GM12878 (cell line): ENCODE results near the gene NFKBIB. TPM values are rescaled to one million over a fixed set of nuclear protein-coding genes. Genes with fewer than 3 reads are reported as not detected.

ENCODE experiments used
- ATAC-seq: fragments of 200-7000 bp; cut with Tn5 transposase; 3 replicates; pipeline ENCODE4 v1.9.1; 2020; ENCODE audit warnings: mild to moderate bottlenecking, moderate library complexity
- BruUV-seq: library from RNA; stranded (reverse); fragments of 400-500 nt; replicated peaks from 2 replicates; lab custom pipeline; 2021; lab: Mats Ljungman, UMichigan
- CTCF ChIA-PET: fragments of 300-600 bp; sonication (Branson Sonifier 250); formaldehyde crosslinking; extraction: SDS; loops from one replicate; lab custom pipeline; 2021; ENCODE audit warnings: inconsistent platforms; lab: Yijun Ruan, JAX
- POLR2A ChIA-PET: fragments of 350-600 bp; formaldehyde crosslinking; extraction: SDS; loops from one replicate; lab custom pipeline; 2021; ENCODE audit warnings: inconsistent platforms; lab: Charles Lee
- RAD21 ChIA-PET: fragments of 300-600 bp; sonication (Branson Sonifier 250); formaldehyde crosslinking; loops from one replicate; lab custom pipeline; 2023; ENCODE audit warnings: antibody characterized with exemption; ENCODE audit not compliant: unreplicated experiment; lab: Charles Lee
- SMC1A ChIA-PET: fragments of 300-600 bp; sonication (Branson Sonifier 250); formaldehyde crosslinking; loops from one replicate; lab custom pipeline; 2023; ENCODE audit not compliant: unreplicated experiment, uncharacterized antibody; lab: Charles Lee
- DNase-seq: peaks from one replicate; pipeline ENCODE4 v3.0.0-alpha.2; 2011; ENCODE audit warnings: low read depth, low spot score
- FAIRE-seq: peaks from 3 replicates; lab custom pipeline; 2011; peaks lifted over from hg19 to GRCh38; lab: Jason Lieb, UNC
- H2AFZ ChIP-seq: 2 replicates; pipeline ENCODE4 v1.6.0; 2011; ENCODE audit warnings: low read depth, low read length, control low read depth; ENCODE audit not compliant: control insufficient read depth
- H3K27ac ChIP-seq: 2 replicates; pipeline ENCODE4 v1.5.1; 2011; ENCODE audit warnings: control low read depth; ENCODE audit not compliant: control insufficient read depth, insufficient read depth
- H3K27me3 ChIP-seq, 2 experiments: replicated peaks in 1 of 2; 2 replicates each; pipeline versions ENCODE4 v1.6.0 to v1.6.1; 2011; ENCODE audit warnings: low read length in 1 of 2; ENCODE audit not compliant: control insufficient read depth in 2 of 2, insufficient read depth in 2 of 2
- H3K36me3 ChIP-seq, 2 experiments: 2 replicates each; pipeline ENCODE4 v1.5.1; 2011; ENCODE audit warnings: low read length in 1 of 2; ENCODE audit not compliant: control insufficient read depth in 2 of 2, insufficient read depth in 2 of 2
- H3K4me1 ChIP-seq: 2 replicates; pipeline ENCODE4 v1.6.1; 2011; ENCODE audit warnings: mild to moderate bottlenecking, low read length, moderate library complexity, mixed read lengths; ENCODE audit not compliant: control insufficient read depth, insufficient read depth
- H3K4me2 ChIP-seq: 2 replicates; pipeline ENCODE4 v1.6.0; 2011; ENCODE audit warnings: control low read depth; ENCODE audit not compliant: control insufficient read depth, insufficient read depth
- H3K4me3 ChIP-seq: fragments of 200-600 bp; sonication (generic); 2 replicates; pipeline ENCODE4 v1.5.1; 2016
- H3K79me2 ChIP-seq: 2 replicates; pipeline ENCODE4 v1.6.0; 2011; ENCODE audit warnings: low read length; ENCODE audit not compliant: control insufficient read depth, insufficient read depth
- H3K9ac ChIP-seq: 2 replicates; pipeline ENCODE4 v1.8.0; 2011; ENCODE audit warnings: low read length, control low read depth, mixed read lengths; ENCODE audit not compliant: control insufficient read depth, insufficient read depth
- H3K9me3 ChIP-seq: replicated peaks from 3 replicates; pipeline ENCODE4 v1.5.1; 2011; ENCODE audit warnings: mild to moderate bottlenecking, low read length; ENCODE audit not compliant: control insufficient read depth, insufficient read depth
- H4K20me1 ChIP-seq: 2 replicates; pipeline ENCODE4 v1.6.0; 2011; ENCODE audit not compliant: control insufficient read depth, insufficient read depth
- CBFB ChIP-seq: IDR thresholded peaks from 2 replicates; pipeline ENCODE4 v1.6.1; 2016; ENCODE audit warnings: antibody characterized with exemption, low read depth
- SRF ChIP-seq, 2 experiments: IDR thresholded peaks; 2 replicates each; pipeline ENCODE4 v1.6.1; 2011; ENCODE audit warnings: low read depth in 2 of 2, low read length in 2 of 2, mild to moderate bottlenecking in 1 of 2, moderate library complexity in 1 of 2
- ZBTB33 ChIP-seq: fragments of 450-650 bp; IDR thresholded peaks from 2 replicates; pipeline ENCODE4 v1.6.1; 2017; ENCODE audit warnings: mild to moderate bottlenecking
- WGBS: methylation state at CpG from one replicate; pipeline ENCODE4 v1.1.6; 2016; ENCODE audit warnings: low lambda C conversion rate; ENCODE audit not compliant: insufficient replicate concordance, insufficient coverage; ENCODE audit errors: missing lambda C conversion rate; 5-methylcytosine and 5-hydroxymethylcytosine counted together
- in situ Hi-C: fragments of 300-500 bp; cut with MboI; formaldehyde crosslinking; loops from 9 replicates; pipeline ENCODE4 v1.14.3; 2018; ENCODE audit warnings: mixed read lengths
- intact Hi-C: fragments of 100-400 bp; cut with micrococcal nuclease; formaldehyde crosslinking; loops from one replicate; pipeline ENCODE4 v1.14.2; 2022; ENCODE audit not compliant: unreplicated experiment
- polyA plus RNA-seq, 11 experiments: library from polyadenylated mRNA; depleted of rRNA in 4 of 11; unstranded in 6 of 11; stranded (reverse) in 5 of 11; fragments of >200 nt; fragmentation: Nextera tagmentation in 4 of 11; fragmentation: Illumina TruSeq in 1 of 11; extraction: Ambion mirVana in 4 of 11; extraction: Trizol in 1 of 11; gene quantifications; 1 replicate in 1 of 11; 2 replicates in 10 of 11; pipeline versions ENCODE4 v1.2.1 to v1.2.3, GENCODE V29; 2011 to 2016; ENCODE audit warnings: inconsistent platforms in 2 of 11, missing spikeins in 2 of 11, low read depth in 1 of 11
- total RNA-seq, 4 experiments: library from RNA; depleted of rRNA in 3 of 4; stranded (reverse); fragments of >200 nt in 3 of 4; fragmentation: Illumina TruSeq in 1 of 4; extraction: Trizol in 1 of 4; gene quantifications; 2 replicates each; pipeline versions ENCODE4 v1.2.1 to v1.2.3, GENCODE V29; 2013 to 2021

Gene NFKBIB
- total and polyA plus RNA-seq, 10 of the 15 experiments (the other 5 are each of a cell fraction or from before 2014, with no cell fraction given) = 1.2 to 60.9 (median 31.0) TPM

GRCh38 chr19:38924388-38924787 is 24.6 kb downstream of the NFKBIB start:
- H3K4me1 ChIP-seq = no peaks in the 10 kb centered on the region; the same call in 1 of the 2 replicates
- 94% methylated on average over 7 of the region's 7 CpGs for WGBS
- H3K4me2 ChIP-seq = no peak overlapping the region
- H4K20me1 ChIP-seq = no peaks in the 10 kb centered on the region
- CTCF ChIA-PET = interaction anchor here (2.1 kb wide), 1 partner anchor 409 kb away, joined by 4 read pairs; no protein-coding TSS in a partner anchor
- DNase-seq = no peak
- peaks cover 4% of the 10 kb centered on the region for H3K79me2 ChIP-seq
- H3K27ac ChIP-seq = no peak overlapping the region
- no peaks in the 10 kb centered on the region for H3K27me3 ChIP-seq
- RAD21 ChIA-PET = no interaction called here
- intact Hi-C loops (no loop called here), in situ Hi-C loops (no loop called here)
- BruUV-seq = no TSS peak
- H3K9ac ChIP-seq = no peak overlapping the region
- FAIRE-seq = no peak
- no peaks in the 10 kb centered on the region for H3K9me3 ChIP-seq
- TF ChIP-seq ZBTB33 = no peak
- TF ChIP-seq, all 136 proteins: peak for 0
- SMC1A ChIA-PET = no interaction called here
- Histone ChIP-seq H2AFZ (no peak overlapping the region), H3K4me3 (no peak overlapping the region), H3K36me3 (peaks cover 1 to 14% of the 10 kb centered on the region in 2 experiments)
- POLR2A ChIA-PET = no interaction called here
- ATAC-seq = no peak

GRCh38 chr19:38928391-38929001 is 28.7 kb downstream of the NFKBIB start:
- POLR2A ChIA-PET = interaction anchor here (0.6 to 1.0 kb wide), 2 partner anchors 29 to 502 kb away, joined by 3 to 4 read pairs; partner anchors contain the start of genes NFKBIB and SIRT2
- DNase-seq = no peak
- BruUV-seq = no TSS peak
- Histone ChIP-seq H3K27me3 (no peaks in the 10 kb centered on the region), H3K9ac (no peak overlapping the region), H3K27ac (no peak overlapping the region), H2AFZ (no peak overlapping the region), H3K4me1 (peaks cover 6% of the 10 kb centered on the region), H3K4me2 (no peak overlapping the region), H3K79me2 (peaks cover 31% of the 10 kb centered on the region), H4K20me1 (no peaks in the 10 kb centered on the region), H3K4me3 (no peak overlapping the region), H3K36me3 (peaks cover 6 to 7% of the 10 kb centered on the region in 2 experiments; a peak in 3 of 4 replicates), H3K9me3 (no peaks in the 10 kb centered on the region)
- in situ Hi-C loops (no loop called here), intact Hi-C loops (no loop called here)
- TF ChIP-seq CBFB = no peak
- no peak for TF ChIP-seq SRF (IDR thresholded peaks at IDR 0.05; ENCODE audit: low read depth in 2 of 2, low read length in 2 of 2)
- CTCF ChIA-PET = interaction anchor here (0.6 to 4.2 kb wide), 15 partner anchors 9 to 525 kb away, joined by 3 to 50 read pairs (median 13); partner anchors contain the start of genes ECH1, EIF3K, FAM98C and MAP4K1
- RAD21 ChIA-PET = interaction anchor here (0.7 to 3.3 kb wide), 6 partner anchors 159 to 526 kb away, joined by 3 to 45 read pairs (median 4); partner anchors contain the start of gene FAM98C
- WGBS = 70% methylated on average over 4 of the region's 4 CpGs
- no peak for ATAC-seq
- no peak for FAIRE-seq
- SMC1A ChIA-PET = interaction anchor here (0.7 to 2.8 kb wide), 7 partner anchors 9 to 526 kb away, joined by 3 to 18 read pairs (median 7); partner anchors contain the start of genes FAM98C, NFKBIB and SIRT2
